Testis (tissue), 2 donors: Measurements from ENCODE around the gene TNN.

Source experiments
- POLR2A ChIP-seq: fragments of 450-650 bp; IDR thresholded peaks from one replicate; pipeline ENCODE4 v1.6.1; 2017; ENCODE audit warnings: antibody characterized with exemption, mild to moderate bottlenecking, moderate library complexity
- TF ChIP-seq, protein P1 (sequence below), 3 experiments: fragments of 450-650 bp in 2 of 3; fragments of 200-600 bp in 1 of 3; sonication (generic) in 1 of 3; IDR thresholded peaks; one replicate each; pipeline ENCODE4 v1.5.1; 2016 to 2019; ENCODE audit warnings: antibody characterized with exemption in 3 of 3, mild to moderate bottlenecking in 2 of 3, moderate library complexity in 1 of 3

DNA sequence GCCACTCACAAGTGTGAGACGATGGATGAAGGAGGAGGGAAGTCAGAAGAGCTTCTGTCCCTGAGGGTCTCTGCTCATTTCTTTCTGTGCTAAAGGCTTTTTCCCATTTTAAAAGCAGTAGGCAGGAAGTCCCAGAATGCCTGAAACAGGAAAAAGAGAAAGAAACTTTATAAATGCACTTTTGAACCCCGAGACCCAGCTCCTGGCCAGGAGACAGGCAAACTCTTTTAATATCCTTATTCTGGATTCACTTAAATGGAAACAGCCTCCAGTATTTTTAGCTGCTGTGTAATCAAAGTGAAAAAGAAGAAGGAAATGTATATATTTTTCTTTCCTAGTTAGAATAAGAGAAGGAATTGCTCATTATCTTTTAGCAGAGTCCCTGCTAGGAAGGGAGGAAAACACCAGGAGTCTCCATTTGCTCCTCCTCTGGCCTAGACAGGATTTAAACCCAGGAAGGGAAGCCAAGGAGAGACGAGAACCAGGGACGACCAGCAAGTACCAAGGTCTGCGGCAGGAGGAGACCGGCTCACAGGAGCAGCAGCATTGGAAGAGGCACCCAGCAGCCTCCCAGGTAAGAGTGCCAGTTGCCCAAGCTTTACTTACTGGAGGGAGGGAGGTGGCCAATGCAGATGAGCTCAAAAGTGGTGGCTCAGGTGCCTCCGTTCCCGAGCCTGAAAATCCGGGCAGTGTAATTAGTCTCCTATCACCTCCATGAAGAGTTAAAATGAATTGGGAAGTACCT, at the start of gene TNN:
- TF ChIP-seq, protein P1, sequence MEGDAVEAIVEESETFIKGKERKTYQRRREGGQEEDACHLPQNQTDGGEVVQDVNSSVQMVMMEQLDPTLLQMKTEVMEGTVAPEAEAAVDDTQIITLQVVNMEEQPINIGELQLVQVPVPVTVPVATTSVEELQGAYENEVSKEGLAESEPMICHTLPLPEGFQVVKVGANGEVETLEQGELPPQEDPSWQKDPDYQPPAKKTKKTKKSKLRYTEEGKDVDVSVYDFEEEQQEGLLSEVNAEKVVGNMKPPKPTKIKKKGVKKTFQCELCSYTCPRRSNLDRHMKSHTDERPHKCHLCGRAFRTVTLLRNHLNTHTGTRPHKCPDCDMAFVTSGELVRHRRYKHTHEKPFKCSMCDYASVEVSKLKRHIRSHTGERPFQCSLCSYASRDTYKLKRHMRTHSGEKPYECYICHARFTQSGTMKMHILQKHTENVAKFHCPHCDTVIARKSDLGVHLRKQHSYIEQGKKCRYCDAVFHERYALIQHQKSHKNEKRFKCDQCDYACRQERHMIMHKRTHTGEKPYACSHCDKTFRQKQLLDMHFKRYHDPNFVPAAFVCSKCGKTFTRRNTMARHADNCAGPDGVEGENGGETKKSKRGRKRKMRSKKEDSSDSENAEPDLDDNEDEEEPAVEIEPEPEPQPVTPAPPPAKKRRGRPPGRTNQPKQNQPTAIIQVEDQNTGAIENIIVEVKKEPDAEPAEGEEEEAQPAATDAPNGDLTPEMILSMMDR (IDR thresholded peaks at IDR 0.05): no peak
- TF ChIP-seq POLR2A: no peak
